ENCODE measurements around the gene TMEM131.

The TMEM131 gene

GRCh38 chr2:97739893-97740245 lies 255.9 kb downstream of the TMEM131 start:
- DNase-seq (ENCODE audit: low read depth in 2 of 2), result no peak

DNA sequence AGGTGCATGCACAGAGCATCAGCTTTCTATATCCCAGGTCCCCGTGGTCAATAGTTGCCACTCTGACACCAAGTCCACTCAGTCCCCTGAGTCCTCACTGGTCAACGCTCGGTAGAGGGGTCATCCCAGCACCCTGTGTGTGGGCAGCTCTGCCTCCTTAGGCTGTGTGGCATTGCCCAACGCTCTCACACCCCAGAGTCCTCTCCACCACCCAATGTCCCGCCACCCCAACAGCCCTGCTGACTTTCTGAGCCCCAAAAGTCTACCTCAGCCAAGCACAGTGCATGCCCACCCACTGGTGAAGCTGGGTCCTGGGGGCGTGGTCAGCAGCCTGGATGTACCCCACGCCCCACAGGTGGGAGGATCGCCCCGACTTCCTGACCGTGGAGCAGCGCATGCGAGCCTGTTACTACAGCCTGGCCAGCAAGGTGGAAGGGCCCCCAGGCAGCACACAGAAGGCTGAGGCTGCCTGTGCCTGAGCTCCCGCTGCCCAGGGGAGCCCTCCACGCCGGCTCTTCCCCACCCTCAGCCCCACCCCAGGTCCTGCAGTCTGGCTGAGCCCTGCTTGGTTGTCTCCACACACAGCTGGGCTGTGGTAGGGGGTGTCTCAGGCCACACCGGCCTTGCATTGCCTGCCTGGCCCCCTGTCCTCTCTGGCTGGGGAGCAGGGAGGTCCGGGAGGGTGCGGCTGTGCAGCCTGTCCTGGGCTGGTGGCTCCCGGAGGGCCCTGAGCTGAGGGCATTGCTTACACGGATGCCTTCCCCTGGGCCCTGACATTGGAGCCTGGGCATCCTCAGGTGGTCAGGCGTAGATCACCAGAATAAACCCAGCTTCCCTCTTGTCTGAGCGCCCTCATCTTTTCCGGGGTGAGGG lies 256.5 kb downstream of the TMEM131 start:
- no peak for DNase-seq (ENCODE audit: low read depth in 2 of 2)

DNA sequence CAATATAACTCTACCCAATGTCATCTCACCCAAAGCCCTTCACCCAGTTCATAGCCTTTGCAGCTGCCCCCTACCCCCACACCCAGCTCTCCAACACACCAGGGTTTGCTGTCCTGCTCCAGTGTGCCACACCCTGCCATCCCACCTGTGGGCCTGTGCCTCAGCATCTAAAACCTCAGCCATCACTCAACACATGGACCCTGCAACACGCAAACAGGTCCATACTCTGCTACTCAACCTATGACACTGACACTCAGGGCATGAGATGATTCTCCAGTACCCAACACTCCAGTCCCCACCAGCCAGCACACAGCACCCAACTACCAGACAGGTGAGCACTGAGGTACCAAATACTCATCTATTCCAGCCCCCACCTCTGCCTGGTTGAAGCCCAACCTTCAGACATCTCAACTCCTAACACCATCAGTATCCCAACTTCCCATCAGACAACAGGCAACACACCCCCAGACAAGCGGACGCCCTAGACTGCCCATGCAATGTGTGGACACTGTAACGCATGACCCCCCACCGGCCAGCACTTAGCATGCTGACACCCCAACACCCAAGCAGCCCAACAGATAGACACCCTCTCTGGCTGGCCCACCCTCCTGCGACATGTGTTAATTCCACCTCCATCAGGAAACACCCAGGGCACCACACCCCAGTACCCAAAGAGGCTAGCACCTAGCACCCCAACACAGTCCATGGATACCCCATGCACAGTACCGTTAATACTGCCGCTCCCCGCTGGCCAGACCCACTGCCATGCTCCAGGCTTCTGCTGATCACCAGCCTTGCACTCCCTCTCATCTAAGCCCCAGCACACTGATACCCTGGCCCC lies 257.3 kb downstream of the TMEM131 start:
- no peak for DNase-seq (ENCODE audit: low read depth in 2 of 2)

GRCh38 chr2:97737421-97738178 lies 258.1 kb downstream of the TMEM131 start:
- DNase-seq (ENCODE audit: low read depth in 2 of 2), result no peak

GRCh38 chr2:97736608-97737330 lies 259.0 kb downstream of the TMEM131 start:
- DNase-seq (ENCODE audit: low read depth in 2 of 2), result no peak

DNA sequence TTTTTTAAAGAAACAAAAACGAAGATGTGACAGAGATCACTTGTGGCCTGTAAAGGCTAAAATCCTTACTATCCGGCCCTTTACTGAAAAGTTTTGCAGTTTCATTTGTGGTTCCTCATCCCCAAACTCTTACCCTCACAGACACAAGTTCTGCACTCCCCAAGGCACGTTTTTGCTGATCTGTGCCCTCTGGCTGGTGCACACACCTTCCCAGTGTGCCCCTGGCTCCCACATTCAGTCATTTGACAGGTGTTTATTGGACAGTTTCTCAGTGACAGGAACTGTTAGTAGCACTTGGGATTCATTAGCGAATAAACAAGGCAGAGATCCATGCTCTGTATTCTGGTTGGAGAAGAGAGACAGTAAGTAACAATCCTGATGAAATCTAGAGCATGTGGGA lies 259.6 kb downstream of the TMEM131 start:
- DNase-seq (ENCODE audit: low read depth in 2 of 2), result no peak

DNA sequence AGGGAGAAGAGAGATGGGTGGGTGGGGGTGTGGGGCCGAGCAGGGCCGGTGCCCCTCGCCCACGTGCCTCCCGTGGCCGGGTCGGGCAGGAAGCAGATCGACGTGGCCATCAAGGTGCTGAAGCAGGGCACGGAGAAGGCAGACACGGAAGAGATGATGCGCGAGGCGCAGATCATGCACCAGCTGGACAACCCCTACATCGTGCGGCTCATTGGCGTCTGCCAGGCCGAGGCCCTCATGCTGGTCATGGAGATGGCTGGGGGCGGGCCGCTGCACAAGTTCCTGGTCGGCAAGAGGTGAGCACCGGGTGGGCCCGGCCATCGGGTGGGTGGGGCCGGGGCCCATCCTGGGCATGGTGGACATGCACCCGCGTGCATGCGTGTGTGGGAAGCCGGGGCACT lies 260.6 kb downstream of the TMEM131 start:
- DNase-seq (ENCODE audit: low read depth in 2 of 2), result no peak

DNA sequence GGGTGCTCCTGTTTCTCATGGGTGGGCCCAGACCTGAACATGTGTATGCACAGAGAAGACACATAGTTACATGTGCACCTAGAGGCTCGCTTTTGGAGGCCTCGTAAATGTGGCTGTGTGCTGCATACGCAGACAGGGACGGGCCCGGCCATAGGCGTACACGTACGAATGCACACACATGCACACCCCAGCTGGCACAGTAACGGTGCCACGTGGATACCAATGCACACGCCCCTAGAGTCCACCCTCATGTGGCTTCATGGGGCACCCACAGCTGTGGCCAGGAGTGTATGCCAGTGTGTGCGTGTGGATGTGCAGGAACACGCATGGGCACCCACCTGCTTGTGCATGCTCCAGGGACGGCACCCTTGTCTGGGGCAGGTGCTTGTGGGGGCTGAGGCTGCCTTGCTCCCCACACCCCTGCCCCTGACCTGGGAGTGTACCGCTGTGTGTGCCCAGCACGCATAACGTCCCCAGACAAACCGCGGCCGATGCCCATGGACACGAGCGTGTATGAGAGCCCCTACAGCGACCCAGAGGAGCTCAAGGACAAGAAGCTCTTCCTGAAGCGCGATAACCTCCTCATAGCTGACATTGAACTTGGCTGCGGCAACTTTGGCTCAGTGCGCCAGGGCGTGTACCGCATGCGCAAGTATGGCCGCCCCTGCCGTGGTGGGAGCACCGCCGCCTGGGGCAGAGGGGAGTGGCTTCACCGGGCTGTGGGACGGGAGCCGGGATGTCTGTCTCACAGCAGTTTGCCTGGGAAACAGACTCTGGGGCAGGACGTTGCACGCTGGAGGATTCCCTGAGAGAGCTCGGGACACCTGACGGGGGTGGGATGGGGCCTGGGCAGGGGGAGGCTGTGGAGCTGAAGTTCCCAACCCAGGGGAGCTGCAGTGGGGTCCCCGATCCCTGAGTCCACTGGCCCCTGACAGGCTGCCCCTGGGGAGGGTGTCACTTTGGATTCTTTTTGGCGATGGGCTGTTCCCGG lies 261.4 kb downstream of the TMEM131 start:
- DNase-seq (ENCODE audit: low read depth in 2 of 2), result no peak

GRCh38 chr2:97733341-97734035 lies 262.3 kb downstream of the TMEM131 start:
- DNase-seq (ENCODE audit: low read depth in 2 of 2), result no peak

GRCh38 chr2:97732436-97733340 lies 263.1 kb downstream of the TMEM131 start:
- no peak for DNase-seq (ENCODE audit: low read depth in 2 of 2)

DNA sequence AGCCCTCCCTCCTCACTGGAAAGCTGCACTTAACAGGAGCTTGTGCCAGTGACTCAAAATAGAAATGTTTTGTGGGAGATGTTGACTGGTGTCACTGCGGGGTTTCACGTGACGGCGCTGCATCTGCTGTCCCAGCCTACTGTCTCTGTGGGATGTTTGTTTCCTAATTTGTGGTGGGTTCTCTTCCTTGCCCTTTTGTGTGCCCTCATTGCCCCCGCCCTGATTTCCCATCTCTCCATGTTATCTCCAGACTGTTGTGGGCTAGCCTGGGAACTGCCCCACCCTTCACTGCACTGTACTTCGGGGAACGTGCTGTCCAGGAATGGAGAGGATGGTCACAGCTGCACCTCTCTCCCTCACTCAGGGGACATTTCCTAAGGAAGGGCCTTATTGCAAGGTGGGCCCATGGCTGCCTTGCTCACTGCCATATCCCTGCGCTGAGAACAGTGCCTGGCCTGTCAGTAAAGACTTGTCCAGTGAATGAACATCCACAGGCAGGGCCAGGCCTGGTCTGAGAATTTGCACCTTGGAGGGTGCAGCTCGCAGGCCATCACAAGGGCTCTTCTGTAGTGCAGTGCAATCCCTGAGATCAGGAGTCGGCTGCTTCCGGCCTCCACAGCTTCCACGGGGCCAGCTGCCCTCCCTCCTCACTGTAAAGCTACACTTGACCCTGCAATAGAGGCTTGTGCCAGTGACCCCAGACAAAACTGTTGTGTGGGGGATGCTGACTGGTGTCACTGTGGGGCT lies 264.3 kb downstream of the TMEM131 start:
- no peak for DNase-seq (ENCODE audit: low read depth in 2 of 2)

DNA sequence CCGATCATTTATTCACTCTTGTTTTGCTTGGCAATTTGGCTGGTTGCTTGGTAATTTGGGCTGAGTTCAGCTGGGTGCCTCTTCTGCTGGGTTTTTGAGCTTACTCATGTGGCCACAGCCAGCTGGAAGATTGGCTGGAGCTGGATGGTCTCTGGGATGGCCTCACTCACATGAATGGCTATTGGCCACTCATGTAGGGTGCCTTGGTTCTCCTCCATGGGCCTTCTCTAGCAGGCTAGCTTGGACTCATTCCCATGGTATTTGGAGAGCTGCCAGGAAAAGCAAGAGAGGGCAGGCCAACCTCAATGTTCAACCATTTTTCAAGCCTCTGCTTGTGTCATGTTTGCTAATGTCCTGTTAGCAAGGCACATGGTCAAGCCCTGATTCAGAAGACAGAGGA lies 265.5 kb downstream of the TMEM131 start:
- DNase-seq (ENCODE audit: low read depth in 2 of 2), result no peak

GRCh38 chr2:97728091-97728731 lies 267.5 kb downstream of the TMEM131 start:
- DNase-seq (ENCODE audit: low read depth in 2 of 2), result no peak

DNA sequence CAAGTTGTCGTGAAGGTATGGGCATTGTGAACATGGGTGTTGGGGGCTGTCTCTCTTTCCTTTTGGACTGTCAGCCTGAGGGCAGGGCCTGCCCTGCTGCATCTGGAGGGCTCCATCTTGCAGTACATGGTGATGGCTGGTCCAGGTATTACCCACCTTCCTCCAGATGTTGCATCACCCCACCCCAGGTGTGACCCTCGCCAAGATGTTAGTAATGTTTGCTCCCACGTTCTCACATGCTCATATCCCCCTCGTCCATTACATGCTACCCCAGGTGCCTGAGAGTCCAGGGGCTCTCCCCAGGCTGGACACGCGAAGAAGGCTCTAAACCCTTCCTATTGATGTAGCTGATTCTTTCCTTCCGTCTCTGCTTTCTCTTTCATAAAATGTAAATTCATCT lies 268.5 kb downstream of the TMEM131 start:
- DNase-seq (ENCODE audit: low read depth in 2 of 2), result no peak

DNA sequence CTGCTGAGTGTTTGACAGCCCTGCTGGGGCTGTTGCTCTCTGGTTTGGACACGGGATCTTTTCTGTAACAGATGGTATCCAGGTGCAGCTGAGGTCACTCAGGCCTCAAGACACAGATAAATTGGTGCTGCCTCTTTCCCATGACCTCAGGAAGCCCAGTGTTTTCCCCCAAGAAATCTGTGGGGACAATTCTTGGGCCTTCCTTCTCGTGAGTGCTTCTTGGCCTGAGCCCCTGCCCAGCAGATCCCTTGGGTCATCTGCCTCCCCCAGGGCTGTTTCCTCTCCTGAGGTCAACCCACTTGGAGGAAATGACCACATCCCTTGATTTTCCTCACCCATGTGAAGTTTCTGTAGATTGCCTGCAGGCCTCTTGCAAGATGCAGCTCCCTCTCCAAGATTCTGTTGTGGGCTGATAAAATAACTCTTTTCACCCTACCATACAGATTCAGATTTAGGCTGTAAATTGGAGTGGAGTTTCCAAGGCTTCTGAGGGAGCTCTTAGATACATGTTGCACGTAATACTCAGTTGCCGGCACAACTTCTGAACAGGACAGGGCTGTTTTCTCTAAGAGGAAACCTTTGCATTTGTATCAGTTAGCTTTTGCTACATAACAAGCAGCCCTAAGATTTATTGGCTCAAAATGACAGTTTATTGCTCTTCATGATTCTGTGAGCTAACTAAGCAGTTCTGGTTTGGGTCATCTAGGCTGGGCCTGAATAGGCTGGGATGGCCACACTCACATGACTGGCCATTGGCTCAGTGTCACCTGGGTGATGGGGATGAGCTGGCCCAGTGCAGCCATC lies 269.3 kb downstream of the TMEM131 start:
- DNase-seq (ENCODE audit: low read depth in 2 of 2), result no peak

DNA sequence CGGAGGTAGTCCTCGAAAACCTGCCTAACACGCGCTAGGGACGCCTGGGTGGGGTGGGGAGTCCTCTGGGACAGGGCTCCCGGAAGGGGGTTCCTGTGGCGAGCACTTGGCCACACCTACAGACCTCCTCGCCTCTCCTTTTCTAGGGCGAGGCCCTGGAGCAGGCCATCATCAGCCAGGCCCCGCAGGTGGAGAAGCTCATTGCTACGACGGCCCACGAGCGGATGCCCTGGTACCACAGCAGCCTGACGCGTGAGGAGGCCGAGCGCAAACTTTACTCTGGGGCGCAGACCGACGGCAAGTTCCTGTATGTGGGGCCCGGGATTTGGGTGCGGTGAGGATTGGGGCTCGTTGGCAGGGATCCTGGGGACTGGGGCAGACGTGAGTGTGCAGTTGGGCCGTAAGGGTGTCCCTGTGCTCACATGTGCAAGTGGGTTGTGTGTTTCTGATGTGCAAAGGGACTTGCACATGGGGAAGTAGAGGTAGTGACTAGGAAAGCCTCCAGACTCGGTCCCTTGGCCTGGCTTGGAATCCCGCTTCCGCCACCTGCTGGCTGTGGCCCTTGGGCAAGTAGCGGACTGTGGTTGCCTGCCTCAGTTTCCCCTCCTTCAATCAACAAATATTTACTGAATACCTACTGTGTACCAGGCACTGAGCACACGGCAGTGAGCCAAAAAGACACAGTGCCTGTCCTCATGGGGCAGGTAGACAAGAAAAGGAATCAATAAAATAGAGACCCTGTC lies 270.6 kb downstream of the TMEM131 start:
- no peak for DNase-seq (ENCODE audit: low read depth in 2 of 2)
